ENCODE results near the gene DNAJB6. TPM values are rescaled to one million over a fixed set of nuclear protein-coding genes. Genes with fewer than 3 reads are reported as not detected.

The DNAJB6 gene
- total RNA-seq, 1 donor from 2014 or later, result 193 TPM

Other genes starting within 250 kb of the DNAJB6 start
- 52.1 TPM for gene UBE3C, start 198.1 kb upstream of the DNAJB6 start, total RNA-seq